ENCODE data around the gene KCNT2. TPM values are rescaled to one million over a fixed set of nuclear protein-coding genes. Genes with fewer than 3 reads are reported as not detected.

Gene KCNT2
- total and polyA plus RNA-seq, 2 of the 8 experiments (the other 6 are each of a cell fraction or from before 2014, with no cell fraction given) = 2.3 to 10.2 TPM

GRCh38 chr1:196550731-196551130 lies 57.5 kb downstream of the KCNT2 start (continued):
- TF ChIP-seq CHD7 (IDR thresholded peaks at IDR 0.05; ENCODE audit: insufficient replicate concordance, low read length) = no peak

Measured in H1 (cell line).